Naive thymus-derived CD4-positive, alpha-beta T cell (primary cell): ENCODE results near the gene PFAS. TPM values are rescaled to one million over a fixed set of nuclear protein-coding genes. Genes with fewer than 3 reads are reported as not detected.

ENCODE experiments used
- ATAC-seq: fragments of 150-1000 bp; cut with Tn5 transposase; 2 replicates; pipeline ENCODE4 v1.10.0; 2021; ENCODE audit warnings: mild to moderate bottlenecking, moderate library complexity
- CTCF ChIA-PET: fragments of 350-600 bp; sonication (Branson Sonifier 250); formaldehyde crosslinking; loops from one replicate; lab custom pipeline; 2021; ENCODE audit warnings: antibody characterized with exemption; lab: Charles Lee
- POLR2A ChIA-PET: fragments of 350-600 bp; sonication (Branson Sonifier 250); formaldehyde crosslinking; loops from one replicate; lab custom pipeline; 2021; ENCODE audit warnings: antibody characterized with exemption, inconsistent platforms; lab: Charles Lee
- DNase-seq, 9 donors: peaks; one replicate each; pipeline versions ENCODE4 v3.0.0 to v3.0.0-alpha.2; 2020 to 2022; ENCODE audit warnings: mixed read lengths in 1 of 9
- H3K27ac ChIP-seq: one replicate; pipeline ENCODE4 v1.7.0; 2013; ENCODE audit warnings: mild to moderate bottlenecking, low read depth, low read length, moderate library complexity
- H3K27me3 ChIP-seq, 2 donors: one replicate each; pipeline ENCODE4 v1.7.0; 2013; ENCODE audit warnings: low read length in 2 of 2, mild to moderate bottlenecking in 2 of 2, moderate library complexity in 2 of 2; ENCODE audit not compliant: control insufficient read depth in 2 of 2, insufficient read depth in 2 of 2
- H3K36me3 ChIP-seq, 3 experiments: 1 replicate in 2 of 3; 2 replicates in 1 of 3; pipeline ENCODE4 v1.7.0; 2013; ENCODE audit warnings: low read length in 3 of 3, mild to moderate bottlenecking in 3 of 3, moderate library complexity in 1 of 3; ENCODE audit not compliant: insufficient read depth in 3 of 3, control insufficient read depth in 2 of 3
- H3K4me1 ChIP-seq, 2 donors: one replicate each; pipeline ENCODE4 v1.7.0; 2013; ENCODE audit warnings: low read length in 2 of 2, mild to moderate bottlenecking in 2 of 2, moderate library complexity in 1 of 2; ENCODE audit not compliant: control insufficient read depth in 2 of 2, insufficient read depth in 2 of 2
- H3K4me3 ChIP-seq: 2 replicates; pipeline ENCODE4 v1.7.0; 2013; ENCODE audit warnings: mild to moderate bottlenecking, low read length
- H3K9me3 ChIP-seq, 3 experiments: 1 replicate in 2 of 3; 2 replicates in 1 of 3; pipeline ENCODE4 v1.7.0; 2013; ENCODE audit warnings: low read length in 3 of 3; ENCODE audit not compliant: control insufficient read depth in 2 of 3
- H3K27ac Mint-ChIP-seq, 9 donors: one replicate each; pipeline ENCODE4 v1.8.0; 2020 to 2022; ENCODE audit warnings: mixed read lengths in 9 of 9, mild to moderate bottlenecking in 8 of 9, moderate library complexity in 5 of 9, inconsistent platforms in 2 of 9
- H3K27me3 Mint-ChIP-seq, 5 donors: one replicate each; pipeline ENCODE4 v1.8.0; 2021 to 2022; ENCODE audit warnings: mixed read lengths in 5 of 5, mild to moderate bottlenecking in 1 of 5
- H3K36me3 Mint-ChIP-seq, 5 donors: one replicate each; pipeline ENCODE4 v1.8.0; 2020 to 2022; ENCODE audit warnings: mixed read lengths in 5 of 5, mild to moderate bottlenecking in 3 of 5, inconsistent platforms in 1 of 5
- H3K4me1 Mint-ChIP-seq, 7 donors: one replicate each; pipeline ENCODE4 v1.8.0; 2020 to 2022; ENCODE audit warnings: mixed read lengths in 7 of 7, mild to moderate bottlenecking in 3 of 7, inconsistent platforms in 1 of 7
- H3K4me3 Mint-ChIP-seq, 10 donors: one replicate each; pipeline ENCODE4 v1.8.0; 2020 to 2022; ENCODE audit warnings: mild to moderate bottlenecking in 10 of 10, mixed read lengths in 10 of 10, moderate library complexity in 6 of 10, inconsistent platforms in 2 of 10
- H3K9me3 Mint-ChIP-seq, 11 donors: one replicate each; pipeline ENCODE4 v1.8.0; 2020 to 2022; ENCODE audit warnings: mixed read lengths in 11 of 11, mild to moderate bottlenecking in 4 of 11, inconsistent platforms in 1 of 11, moderate library complexity in 1 of 11
- intact Hi-C, 2 donors: fragments of 100-400 bp; cut with micrococcal nuclease; formaldehyde crosslinking; loops; one replicate each; pipeline ENCODE4 v1.15.1; 2023
- polyA plus RNA-seq, 2 donors: library from polyadenylated mRNA; unstranded; fragments of 300-500 nt; fragmentation: Illumina TruSeq; gene quantifications; one replicate each; pipeline ENCODE4 v1.2.3, GENCODE V29; 2021
- total RNA-seq, 6 experiments: library from RNA in 5 of 6; stranded (reverse) in 5 of 6; gene quantifications; 1 replicate in 5 of 6; 2 replicates in 1 of 6; pipeline ENCODE4 v1.2.3 and lab custom pipeline; 2021 to 2026

Gene PFAS
- total and polyA plus RNA-seq, 7 experiments from 2014 or later = 15.2 to 68.9 (median 31.7) TPM

GRCh38 chr17:8283356-8283755 lies 34.3 kb downstream of the PFAS start:
- H3K36me3 Mint-ChIP-seq = no peaks in the 10 kb centered on the region
- peak overlapping the region in 1 of 9 donors; percentile 38 for H3K27ac Mint-ChIP-seq
- peaks cover 0 to 3% (median 0%) of the 10 kb centered on the region in 3 experiments for H3K36me3 ChIP-seq
- intact Hi-C loops = no loop called here
- no peaks in the 10 kb centered on the region for H3K9me3 Mint-ChIP-seq
- H3K4me3 Mint-ChIP-seq = peak overlapping the region in 1 of 10 donors; percentile 20
- ChIA-PET CTCF (interaction anchor here (0.6 kb wide), 2 partner anchors 213 to 404 kb away, joined by 3 read pairs; no protein-coding TSS in a partner anchor), POLR2A (interaction anchor here (0.9 to 1.8 kb wide), 5 partner anchors 9 to 54 kb away, joined by 3 to 7 read pairs (median 4); partner anchors contain the start of genes CTC1 and SLC25A35)
- peaks cover 0 to 21% of the 10 kb centered on the region in 2 donors for H3K4me1 ChIP-seq
- H3K27ac ChIP-seq = no peak overlapping the region
- H3K27me3 ChIP-seq = no peaks in the 10 kb centered on the region
- ATAC-seq (no peak), DNase-seq (no peak)
- no peaks in the 10 kb centered on the region for H3K9me3 ChIP-seq
- H3K4me3 ChIP-seq = no peak overlapping the region
- peaks cover 0 to 19% (median 10%) of the 10 kb centered on the region in 7 donors for H3K4me1 Mint-ChIP-seq
- H3K27me3 Mint-ChIP-seq = no peaks in the 10 kb centered on the region

- H3K27ac ChIP-seq = no peak overlapping the region
Measured at GRCh38 chr17:8284126-8284525, 35.0 kb downstream of the PFAS start.

GRCh38 chr17:8285270-8286181 lies 36.4 kb downstream of the PFAS start:
- Mint-ChIP-seq H3K4me1 (peaks cover 12 to 34% (median 29%) of the 10 kb centered on the region in 7 donors), H3K9me3 (no peaks in the 10 kb centered on the region), H3K4me3 (no peak overlapping the region), H3K36me3 (peaks cover 0 to 5% (median 0%) of the 10 kb centered on the region in 5 donors), H3K27ac (no peak overlapping the region), H3K27me3 (no peaks in the 10 kb centered on the region)
- Histone ChIP-seq H3K4me1 (peaks cover 8 to 30% of the 10 kb centered on the region in 2 donors), H3K4me3 (no peak overlapping the region), H3K9me3 (no peaks in the 10 kb centered on the region), H3K27ac (no peak overlapping the region), H3K27me3 (no peaks in the 10 kb centered on the region), H3K36me3 (peaks cover 0 to 7% (median 0%) of the 10 kb centered on the region in 3 experiments)
- ChIA-PET CTCF (interaction anchor here (0.7 kb wide), 1 partner anchor 40 kb away, joined by 3 read pairs; no protein-coding TSS in a partner anchor), POLR2A (interaction anchor here (1.3 kb wide), 1 partner anchor 36 kb away, joined by 3 read pairs; the partner anchor contains the start of gene PFAS)
- ATAC-seq (no peak), DNase-seq (no peak)
- intact Hi-C loops = no loop called here

More at GRCh38 chr17:8284126-8284525, 35.0 kb downstream of the PFAS start:
- CTCF ChIA-PET = no interaction called here
- Histone ChIP-seq H3K36me3 (peaks cover 0 to 7% (median 0%) of the 10 kb centered on the region in 3 experiments), H3K4me3 (no peak overlapping the region), H3K27me3 (no peaks in the 10 kb centered on the region), H3K4me1 (peaks cover 1 to 22% of the 10 kb centered on the region in 2 donors), H3K9me3 (no peaks in the 10 kb centered on the region)
- intact Hi-C loops = no loop called here
- POLR2A ChIA-PET = interaction anchor here (1.1 to 1.8 kb wide), 3 partner anchors 8 to 40 kb away, joined by 3 to 7 read pairs (median 4); partner anchors contain the start of gene SLC25A35
- no peaks in the 10 kb centered on the region for H3K9me3 Mint-ChIP-seq
- H3K27me3 Mint-ChIP-seq = no peaks in the 10 kb centered on the region
- H3K36me3 Mint-ChIP-seq = no peaks in the 10 kb centered on the region
- DNase-seq = no peak
- peaks cover under 1 to 20% (median 15%) of the 10 kb centered on the region in 7 donors for H3K4me1 Mint-ChIP-seq
- ATAC-seq = no peak
- no peak overlapping the region for H3K4me3 Mint-ChIP-seq
- no peak overlapping the region for H3K27ac Mint-ChIP-seq

GRCh38 chr17:8287651-8288335 lies 38.7 kb downstream of the PFAS start:
- H3K4me3 ChIP-seq = peak overlapping the region; percentile 95
- peaks cover 0 to 5% (median 0%) of the 10 kb centered on the region in 5 donors for H3K36me3 Mint-ChIP-seq
- H3K4me1 Mint-ChIP-seq = peaks cover 21 to 44% (median 38%) of the 10 kb centered on the region in 7 donors
- peak overlapping the region; percentile 89 to 98 (median 96) for H3K27ac Mint-ChIP-seq
- H3K4me3 Mint-ChIP-seq = peak overlapping the region; percentile 92 to 100 (median 97)
- H3K4me1 ChIP-seq = peaks cover 8 to 30% of the 10 kb centered on the region in 2 donors
- no peaks in the 10 kb centered on the region for H3K9me3 ChIP-seq
- no peaks in the 10 kb centered on the region for H3K27me3 ChIP-seq
- ChIA-PET CTCF (interaction anchor here (1.4 kb wide), 1 partner anchor 67 kb away, joined by 4 read pairs; no protein-coding TSS in a partner anchor), POLR2A (interaction anchor here (0.6 to 3.1 kb wide), 8 partner anchors 40 to 137 kb away, joined by 3 to 31 read pairs (median 3); partner anchors contain the start of genes CTC1 and PFAS)
- DNase-seq (peak in 1 of 9 donors; percentile 6), ATAC-seq (no peak)
- peaks cover 0 to 7% (median 0%) of the 10 kb centered on the region in 3 experiments for H3K36me3 ChIP-seq
- peak overlapping the region; percentile 96 for H3K27ac ChIP-seq
- no peaks in the 10 kb centered on the region for H3K9me3 Mint-ChIP-seq
- intact Hi-C loops = loop anchor here (1.0 to 2.0 kb wide), 5 partner anchors 38 to 98 kb away; partner anchors contain the start of genes PFAS (in 2 of the 2), BORCS6 (in 1 of the 2) and RPL26 (in 1 of the 2)
- no peaks in the 10 kb centered on the region for H3K27me3 Mint-ChIP-seq

GRCh38 chr17:8288336-8289102 lies 39.4 kb downstream of the PFAS start, which contains the start of gene RANGRF:
Gene RANGRF (plus strand): TSS chr17:8288670. CDS start chr17:8288789, 119 bp downstream.
- peaks cover 8 to 24% of the 10 kb centered on the region in 2 donors for H3K4me1 ChIP-seq
- ChIA-PET POLR2A (interaction anchor here (0.6 to 3.1 kb wide), 17 partner anchors 12 to 149 kb away, joined by 3 to 31 read pairs (median 4); partner anchors contain the start of genes CTC1 and PFAS), CTCF (interaction anchor here (0.6 to 1.4 kb wide), 3 partner anchors 12 to 67 kb away, joined by 3 to 4 read pairs (median 3); no protein-coding TSS in a partner anchor)
- Mint-ChIP-seq H3K9me3 (no peaks in the 10 kb centered on the region), H3K4me1 (peaks cover 27 to 46% (median 43%) of the 10 kb centered on the region in 7 donors), H3K27ac (peak within 1 kb of the TSS; percentile 89 to 98 (median 96)), H3K4me3 (peak within 1 kb of the TSS; percentile 92 to 100 (median 97)), H3K36me3 (peaks cover 0 to 5% (median 0%) of the 10 kb centered on the region in 5 donors), H3K27me3 (no peaks in the 10 kb centered on the region)
- H3K36me3 ChIP-seq = peaks cover 0 to 7% (median 0%) of the 10 kb centered on the region in 3 experiments
- peak; percentile 64 to 86 (median 74) for DNase-seq
- intact Hi-C loops = loop anchor here (1.0 to 2.0 kb wide), 5 partner anchors 39 to 99 kb away; partner anchors contain the start of genes PFAS (in 2 of the 2), BORCS6 (in 1 of the 2) and RPL26 (in 1 of the 2)
- H3K4me3 ChIP-seq = peak within 1 kb of the TSS; percentile 95
- peak; percentile 95 for ATAC-seq
- H3K27me3 ChIP-seq = no peaks in the 10 kb centered on the region
- H3K27ac ChIP-seq = peak within 1 kb of the TSS; percentile 96
- H3K9me3 ChIP-seq = no peaks in the 10 kb centered on the region
